Astrocyte (in vitro differentiated cells and primary cell): ENCODE data around the gene IL6. TPM values are rescaled to one million over a fixed set of nuclear protein-coding genes. Genes with fewer than 3 reads are reported as not detected.

Experiments
- DNase-seq: peaks from one replicate; pipeline ENCODE4 v3.0.0-alpha.2; 2010; ENCODE audit warnings: low read depth
- FAIRE-seq: peaks from 2 replicates; lab custom pipeline; 2011; peaks lifted over from hg19 to GRCh38; lab: Jason Lieb, UNC
- H2AFZ ChIP-seq: 2 replicates; pipeline ENCODE4 v1.6.0; 2012; ENCODE audit warnings: low read depth, low read length, inconsistent platforms
- H3K27ac ChIP-seq: 2 replicates; pipeline ENCODE4 v1.5.1; 2011; ENCODE audit warnings: low read depth, low read length, inconsistent platforms
- H3K27me3 ChIP-seq: 2 replicates; pipeline ENCODE4 v1.6.0; 2011; ENCODE audit warnings: low read length, inconsistent platforms; ENCODE audit not compliant: insufficient read depth
- H3K36me3 ChIP-seq: 2 replicates; pipeline ENCODE4 v1.5.1; 2011; ENCODE audit warnings: low read length, inconsistent platforms; ENCODE audit not compliant: insufficient read depth
- H3K4me1 ChIP-seq: 2 replicates; pipeline ENCODE4 v1.5.1; 2011; ENCODE audit warnings: low read length, inconsistent platforms; ENCODE audit not compliant: insufficient read depth
- H3K4me2 ChIP-seq: 2 replicates; pipeline ENCODE4 v1.6.0; 2012; ENCODE audit warnings: low read length, inconsistent platforms
- H3K4me3 ChIP-seq: 2 replicates; pipeline ENCODE4 v1.5.1; 2011; ENCODE audit warnings: low read depth, mild to moderate bottlenecking, low read length, inconsistent platforms; ENCODE audit not compliant: insufficient read depth
- H3K79me2 ChIP-seq: 2 replicates; pipeline ENCODE4 v1.6.0; 2012; ENCODE audit warnings: mild to moderate bottlenecking, low read length, inconsistent platforms; ENCODE audit not compliant: insufficient read depth
- H3K9ac ChIP-seq: 2 replicates; pipeline ENCODE4 v1.6.0; 2012; ENCODE audit warnings: mild to moderate bottlenecking, low read length, inconsistent platforms
- H3K9me3 ChIP-seq: 2 replicates; pipeline ENCODE4 v1.5.1; 2012; ENCODE audit warnings: low read depth, mild to moderate bottlenecking, low read length, inconsistent platforms; ENCODE audit not compliant: insufficient read depth
- H4K20me1 ChIP-seq: 2 replicates; pipeline ENCODE4 v1.6.0; 2012; ENCODE audit warnings: low read length, inconsistent platforms; ENCODE audit not compliant: insufficient read depth
- H3K27ac Mint-ChIP-seq: one replicate; pipeline ENCODE4 v1.8.0; 2021; ENCODE audit warnings: mild to moderate bottlenecking, mixed read lengths; ENCODE audit not compliant: unreplicated experiment
- H3K27me3 Mint-ChIP-seq: one replicate; pipeline ENCODE4 v1.8.0; 2021; ENCODE audit warnings: low read depth, mixed read lengths; ENCODE audit not compliant: unreplicated experiment
- H3K36me3 Mint-ChIP-seq: one replicate; pipeline ENCODE4 v1.8.0; 2021; ENCODE audit warnings: low read depth, mixed read lengths; ENCODE audit not compliant: unreplicated experiment
- H3K4me1 Mint-ChIP-seq: one replicate; pipeline ENCODE4 v1.8.0; 2021; ENCODE audit warnings: low read depth, mixed read lengths; ENCODE audit not compliant: unreplicated experiment
- H3K4me3 Mint-ChIP-seq: one replicate; pipeline ENCODE4 v1.8.0; 2021; ENCODE audit warnings: mild to moderate bottlenecking, moderate library complexity, mixed read lengths; ENCODE audit not compliant: unreplicated experiment
- H3K9me3 Mint-ChIP-seq: one replicate; pipeline ENCODE4 v1.8.0; 2021; ENCODE audit warnings: mild to moderate bottlenecking, mixed read lengths; ENCODE audit not compliant: unreplicated experiment
- CTCF ChIP-seq: IDR thresholded peaks from 2 replicates; pipeline ENCODE4 v1.5.1; 2011; ENCODE audit warnings: low read depth, mild to moderate bottlenecking, inconsistent platforms, low read length, moderate library complexity; ENCODE audit not compliant: insufficient read depth
- EZH2 ChIP-seq: IDR thresholded peaks from 2 replicates; pipeline ENCODE4 v1.6.1; 2012; ENCODE audit warnings: mild to moderate bottlenecking, low read length, inconsistent platforms; ENCODE audit not compliant: insufficient read depth
- total RNA-seq: library from RNA; stranded (reverse); gene quantifications from 2 replicates; pipeline ENCODE4 v1.2.1, GENCODE V29; 2021

The IL6 gene
- total RNA-seq, 1 donor from 2014 or later, result 2.5 TPM

- Mint-ChIP-seq H3K27ac (no peak overlapping the region), H3K9me3 (no peaks in the 10 kb centered on the region)
- H3K27ac ChIP-seq, result no peak overlapping the region
Measured at GRCh38 chr7:22709857-22710256, 17.1 kb upstream of the IL6 start.

DNA sequence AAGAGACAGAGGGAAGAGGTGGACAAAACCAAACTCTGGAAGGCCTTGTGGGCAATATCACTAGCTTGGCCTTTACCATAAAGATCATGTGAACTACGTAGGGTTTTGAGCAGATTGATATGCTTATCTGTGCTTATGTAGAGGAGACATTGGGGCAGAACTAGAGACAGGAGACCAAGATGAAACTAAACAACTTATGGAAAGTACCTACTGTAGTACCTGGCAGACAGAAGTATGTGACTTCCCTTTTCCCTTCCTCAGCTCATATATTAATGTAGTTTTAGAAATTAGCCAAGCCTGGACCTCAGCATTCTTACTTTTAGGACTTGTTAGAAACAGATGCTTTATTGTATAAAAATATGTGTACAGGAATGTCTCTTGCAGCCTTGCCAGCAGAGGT lies 14.0 kb upstream of the IL6 start:
- Histone ChIP-seq H3K27ac (no peak overlapping the region), H4K20me1 (no peaks in the 10 kb centered on the region), H3K4me1 (peaks cover 7% of the 10 kb centered on the region), H2AFZ (no peak overlapping the region), H3K4me3 (no peak overlapping the region), H3K79me2 (no peaks in the 10 kb centered on the region), H3K9me3 (no peaks in the 10 kb centered on the region), H3K27me3 (no peaks in the 10 kb centered on the region), H3K9ac (no peak overlapping the region), H3K36me3 (no peaks in the 10 kb centered on the region), H3K4me2 (no peak overlapping the region)
- Mint-ChIP-seq H3K27ac (no peak overlapping the region), H3K4me3 (no peak overlapping the region), H3K9me3 (no peaks in the 10 kb centered on the region), H3K4me1 (peaks cover 7% of the 10 kb centered on the region), H3K36me3 (no peaks in the 10 kb centered on the region), H3K27me3 (peaks cover 2% of the 10 kb centered on the region)
- FAIRE-seq (no peak), DNase-seq (no peak)
- no peak for TF ChIP-seq CTCF

More at GRCh38 chr7:22709857-22710256, 17.1 kb upstream of the IL6 start:
- Histone ChIP-seq H3K27me3 (no peaks in the 10 kb centered on the region), H2AFZ (no peak overlapping the region), H3K79me2 (no peaks in the 10 kb centered on the region), H3K4me3 (no peak overlapping the region), H4K20me1 (no peaks in the 10 kb centered on the region), H3K4me1 (no peaks in the 10 kb centered on the region), H3K9me3 (no peaks in the 10 kb centered on the region), H3K9ac (no peak overlapping the region), H3K36me3 (no peaks in the 10 kb centered on the region), H3K4me2 (no peak overlapping the region)
- no peak for DNase-seq
- FAIRE-seq, result no peak
- Mint-ChIP-seq H3K4me1 (no peaks in the 10 kb centered on the region), H3K4me3 (no peak overlapping the region), H3K36me3 (no peaks in the 10 kb centered on the region), H3K27me3 (no peaks in the 10 kb centered on the region)
- TF ChIP-seq EZH2, result no peak
- no peak for TF ChIP-seq CTCF

DNA sequence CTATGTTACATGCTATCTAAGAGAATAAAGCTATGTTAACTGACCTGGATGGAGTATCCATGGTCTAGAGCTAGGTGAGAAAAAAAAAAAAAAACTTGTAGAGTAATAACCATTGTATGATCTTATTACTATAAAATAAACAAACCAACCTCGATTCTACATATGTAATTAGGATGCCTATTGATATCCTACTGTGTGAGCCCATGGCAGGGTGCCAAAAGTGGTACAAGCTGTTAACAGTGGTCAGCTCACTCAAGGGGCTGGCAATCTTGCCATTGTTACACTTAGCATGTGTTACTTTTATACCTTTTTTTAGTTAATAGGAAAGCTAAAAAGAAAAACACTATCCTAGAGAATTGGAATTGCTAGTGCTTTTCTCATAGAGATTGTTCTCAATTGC lies 13.5 kb upstream of the IL6 start:
- no peak overlapping the region for H3K27ac Mint-ChIP-seq
- H3K4me3 Mint-ChIP-seq, result no peak overlapping the region
- H3K4me1 Mint-ChIP-seq, result peaks cover 12% of the 10 kb centered on the region
- H3K9me3 ChIP-seq, result no peaks in the 10 kb centered on the region
- H3K9ac ChIP-seq, result no peak overlapping the region
- FAIRE-seq (no peak), DNase-seq (no peak)
- no peak overlapping the region for H3K4me3 ChIP-seq
- H3K36me3 Mint-ChIP-seq, result no peaks in the 10 kb centered on the region
- H3K79me2 ChIP-seq, result no peaks in the 10 kb centered on the region
- H3K27me3 Mint-ChIP-seq, result peaks cover 2% of the 10 kb centered on the region
- TF ChIP-seq EZH2 (no peak), CTCF (no peak)
- H3K36me3 ChIP-seq, result no peaks in the 10 kb centered on the region
- H4K20me1 ChIP-seq, result no peaks in the 10 kb centered on the region
- peaks cover 11% of the 10 kb centered on the region for H3K4me1 ChIP-seq
- no peak overlapping the region for H3K4me2 ChIP-seq
- H2AFZ ChIP-seq, result no peak overlapping the region
- no peaks in the 10 kb centered on the region for H3K27me3 ChIP-seq
- H3K9me3 Mint-ChIP-seq, result no peaks in the 10 kb centered on the region
- H3K27ac ChIP-seq, result no peak overlapping the region
